AG04450 (cell line): Measurements from ENCODE around the gene TMEM120A. TPM values are rescaled to one million over a fixed set of nuclear protein-coding genes. Genes with fewer than 3 reads are reported as not detected.

Experiments
- CTCF ChIA-PET: fragments of 300-600, 350-600 bp; formaldehyde crosslinking; extraction: SDS; loops from one replicate; lab custom pipeline; 2022; ENCODE audit warnings: antibody characterized with exemption, inconsistent platforms; lab: Charles Lee
- POLR2A ChIA-PET: fragments of 350-600 bp; formaldehyde crosslinking; extraction: SDS; loops from one replicate; lab custom pipeline; 2021; ENCODE audit warnings: antibody characterized with exemption, inconsistent platforms; lab: Yijun Ruan, JAX
- DNase-seq: peaks from one replicate; pipeline ENCODE4 v3.0.0-alpha.2; 2011; ENCODE audit warnings: low read depth, low spot score
- H3K27ac ChIP-seq: one replicate; pipeline ENCODE4 v1.5.1; 2012; ENCODE audit warnings: low read depth, low read length, control low read depth
- H3K27me3 ChIP-seq: one replicate; pipeline ENCODE4 v1.6.0; 2012; ENCODE audit warnings: low read length; ENCODE audit not compliant: control insufficient read depth, insufficient read depth
- H3K4me3 ChIP-seq: 2 replicates; pipeline ENCODE4 v1.5.1; 2011; ENCODE audit warnings: mild to moderate bottlenecking, low read depth, low read length, control low read depth
- H3K9me3 ChIP-seq: 2 replicates; pipeline ENCODE4 v1.5.1; 2012; ENCODE audit warnings: low read length; ENCODE audit not compliant: control insufficient read depth, insufficient read depth
- CTCF ChIP-seq: IDR thresholded peaks from 2 replicates; pipeline ENCODE4 v1.5.1; 2011; ENCODE audit warnings: low read depth, low read length, control low read depth, inconsistent platforms
- polyA plus RNA-seq: library from polyadenylated mRNA; depleted of rRNA; stranded (reverse); fragments of >200 nt; gene quantifications from 2 replicates; pipeline ENCODE4 v1.2.3, GENCODE V29; 2011

The TMEM120A gene
- polyA plus RNA-seq, 1 experiment = 46.3 TPM

GRCh38 chr7:75971309-75971960 lies 23.0 kb downstream of the TMEM120A start:
- DNase-seq = no peak
- H3K27me3 ChIP-seq = no peaks in the 10 kb centered on the region
- POLR2A ChIA-PET = interaction anchor here (0.6 kb wide), 1 partner anchor 52 kb away, joined by 3 read pairs; no protein-coding TSS in a partner anchor
- no peaks in the 10 kb centered on the region for H3K9me3 ChIP-seq
- CTCF ChIA-PET = no interaction called here
- no peak overlapping the region for H3K4me3 ChIP-seq
- no peak for TF ChIP-seq CTCF
- H3K27ac ChIP-seq = no peak overlapping the region

- CTCF ChIA-PET = no interaction called here
- no peak overlapping the region for H3K4me3 ChIP-seq
- DNase-seq = no peak
- TF ChIP-seq CTCF = no peak
- H3K27ac ChIP-seq = no peak overlapping the region
- POLR2A ChIA-PET = no interaction called here
- H3K9me3 ChIP-seq = no peaks in the 10 kb centered on the region
- no peaks in the 10 kb centered on the region for H3K27me3 ChIP-seq
These were observed 24.5 kb downstream of the TMEM120A start for GRCh38 chr7:75969704-75970498.

GRCh38 chr7:75969182-75969581 lies 25.2 kb downstream of the TMEM120A start:
- no peak for DNase-seq
- POLR2A ChIA-PET = no interaction called here
- TF ChIP-seq CTCF = no peak
- CTCF ChIA-PET = no interaction called here
- no peak overlapping the region for H3K27ac ChIP-seq
- H3K4me3 ChIP-seq = no peak overlapping the region
- no peaks in the 10 kb centered on the region for H3K27me3 ChIP-seq
- no peaks in the 10 kb centered on the region for H3K9me3 ChIP-seq

- TF ChIP-seq CTCF = no peak
- CTCF ChIA-PET = no interaction called here
- DNase-seq = no peak
- H3K27ac ChIP-seq = no peak overlapping the region
- no peak overlapping the region for H3K4me3 ChIP-seq
- POLR2A ChIA-PET = no interaction called here
- no peaks in the 10 kb centered on the region for H3K9me3 ChIP-seq
- no peaks in the 10 kb centered on the region for H3K27me3 ChIP-seq
These were observed 25.8 kb downstream of the TMEM120A start for GRCh38 chr7:75968561-75969001.

GRCh38 chr7:75968012-75968411 lies 26.4 kb downstream of the TMEM120A start:
- POLR2A ChIA-PET = no interaction called here
- Histone ChIP-seq H3K4me3 (no peak overlapping the region), H3K27ac (no peak overlapping the region), H3K9me3 (no peaks in the 10 kb centered on the region), H3K27me3 (no peaks in the 10 kb centered on the region)
- DNase-seq = no peak
- CTCF ChIA-PET = interaction anchor here (1.0 kb wide), 1 partner anchor 192 kb away, joined by 3 read pairs; no protein-coding TSS in a partner anchor
- no peak for TF ChIP-seq CTCF
